D341Med (cell line): Measurements from ENCODE around the gene LAMB1.
"Not testable (repeated sequence)": the region's sequence is repeated elsewhere in the genome, so short reads cannot be mapped to it uniquely, and the experiment has no call there.

ENCODE experiments used
- DNase-seq: peaks from one replicate; pipeline ENCODE4 v3.0.0; 2012; ENCODE audit warnings: low spot score

Gene LAMB1

DNA sequence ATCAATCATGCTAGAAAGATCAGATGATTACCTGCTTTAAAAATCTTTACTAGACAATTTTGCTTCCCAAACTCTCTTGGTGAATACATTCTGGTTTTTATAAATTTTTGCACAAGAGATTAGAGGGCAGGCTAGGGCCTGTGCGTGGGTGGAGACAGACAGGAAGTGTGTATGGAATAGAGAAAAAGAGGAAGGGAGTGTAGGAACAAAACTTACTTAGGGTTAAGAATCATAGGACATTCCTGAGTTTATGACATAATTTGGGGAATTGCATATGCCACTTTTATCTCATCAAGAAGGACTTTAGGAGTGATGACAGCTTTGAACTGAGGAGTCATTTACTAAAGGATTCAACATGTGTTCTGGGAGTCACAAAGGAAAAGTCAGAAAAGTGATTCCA lies 31.3 kb downstream of the LAMB1 start:
- no peak for DNase-seq

DNA sequence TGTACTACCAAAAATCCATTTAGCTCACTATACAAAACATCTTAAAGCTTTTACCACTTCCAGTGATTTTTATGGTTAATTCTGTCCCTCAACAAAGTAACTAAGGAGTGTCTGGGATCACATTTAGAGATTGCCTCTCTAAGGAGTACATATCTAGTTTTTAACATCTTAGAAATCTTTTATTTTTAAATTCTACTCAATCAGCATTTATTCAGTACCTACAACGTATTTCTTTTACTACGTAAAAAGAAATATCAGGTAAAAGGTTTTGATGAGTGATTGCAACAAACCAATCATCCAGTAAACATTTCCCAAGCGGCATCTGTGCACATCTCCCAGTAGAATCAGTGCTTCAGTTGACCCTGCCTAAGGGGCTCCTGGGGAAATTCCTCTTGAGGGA lies 31.9 kb downstream of the LAMB1 start:
- no peak for DNase-seq

GRCh38 chr7:107969856-107970255 lies 33.1 kb downstream of the LAMB1 start:
- no peak for DNase-seq

- no peak for DNase-seq
These were observed 34.5 kb downstream of the LAMB1 start for GRCh38 chr7:107968449-107968848.

DNA sequence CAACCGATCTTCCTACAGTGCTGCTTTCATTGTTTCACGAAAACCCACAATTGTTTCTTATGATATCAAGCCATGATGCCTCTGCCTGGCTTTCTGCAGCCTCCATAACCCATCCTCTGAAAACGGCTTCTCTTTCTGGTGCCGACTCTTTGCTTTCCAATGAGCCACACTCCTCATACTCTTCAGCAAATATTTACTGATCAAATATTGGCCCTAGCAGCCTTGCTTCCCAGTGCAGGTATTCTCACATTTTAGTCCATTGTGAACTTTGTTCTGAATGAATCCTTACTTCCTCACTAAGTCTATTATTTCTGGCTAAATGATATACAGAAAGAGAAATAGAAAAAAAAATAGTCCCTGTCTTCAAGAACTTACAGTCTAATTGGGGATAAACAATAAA lies 35.5 kb downstream of the LAMB1 start:
- no peak for DNase-seq

DNA sequence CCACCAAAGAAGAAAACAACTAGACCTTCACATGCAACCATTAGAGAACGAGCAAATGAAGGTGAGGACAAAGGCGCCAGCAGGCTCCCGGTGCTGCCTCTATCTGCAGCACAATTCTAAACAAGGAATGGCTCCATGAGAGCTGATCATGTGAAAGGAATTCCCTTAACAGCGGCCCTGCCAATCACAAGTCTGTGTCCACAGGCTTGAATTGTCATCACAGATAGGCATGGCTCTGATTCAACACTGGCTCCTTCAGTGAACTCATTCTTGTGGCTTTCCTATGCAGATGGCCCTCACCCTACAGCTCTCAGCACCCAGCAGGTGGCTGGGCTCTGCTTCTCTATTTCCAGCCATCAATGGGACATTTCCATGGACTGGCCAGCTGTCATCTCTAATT lies 36.2 kb downstream of the LAMB1 start:
- no peak for DNase-seq

DNA sequence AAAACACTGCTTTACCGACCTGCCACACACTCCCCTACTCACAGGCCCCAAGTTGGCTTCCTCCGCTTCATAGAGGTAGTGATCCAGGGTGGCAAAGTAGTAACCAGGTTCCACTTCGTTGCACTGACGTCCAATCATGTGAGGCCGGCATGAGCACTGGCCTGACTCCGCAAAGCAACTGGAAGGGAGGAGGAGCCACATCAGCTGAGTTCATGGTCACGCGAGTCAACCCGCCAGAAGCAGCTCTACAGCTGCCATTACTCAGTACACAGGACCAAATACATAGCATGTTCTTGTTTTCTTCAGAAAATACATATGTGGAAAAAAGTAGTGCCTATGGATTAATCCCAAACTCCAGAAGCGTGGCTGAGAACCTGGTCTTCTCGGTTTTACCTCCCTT lies 38.5 kb downstream of the LAMB1 start:
- no peak for DNase-seq

GRCh38 chr7:107962817-107963216 lies 40.1 kb downstream of the LAMB1 start:
- no peak for DNase-seq

- no peak for DNase-seq
These were observed 41.6 kb downstream of the LAMB1 start for GRCh38 chr7:107961405-107961804.

GRCh38 chr7:107960272-107960671 lies 42.7 kb downstream of the LAMB1 start:
- DNase-seq = no peak

DNA sequence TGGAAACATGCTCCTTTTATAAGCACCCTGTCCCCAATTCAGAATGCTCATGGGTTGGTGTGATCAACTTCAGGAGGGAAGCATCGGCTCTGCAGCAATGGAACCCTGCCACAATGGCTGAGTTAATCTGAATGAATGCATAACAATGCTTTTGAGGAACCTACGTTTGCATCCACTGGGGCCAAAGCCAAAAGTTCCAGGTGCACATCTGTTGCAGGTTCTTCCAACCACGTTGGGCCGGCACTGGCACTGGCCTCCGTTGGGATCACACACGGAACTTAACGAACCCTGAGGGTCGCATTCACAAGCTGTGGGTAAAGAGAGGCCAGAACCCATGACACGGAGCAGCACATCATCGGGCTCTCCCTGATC lies 43.4 kb downstream of the LAMB1 start:
- no peak for DNase-seq

GRCh38 chr7:107958764-107959526 lies 44.0 kb downstream of the LAMB1 start:
- no peak for DNase-seq

GRCh38 chr7:107957436-107957835 lies 45.5 kb downstream of the LAMB1 start:
- DNase-seq = no peak

DNA sequence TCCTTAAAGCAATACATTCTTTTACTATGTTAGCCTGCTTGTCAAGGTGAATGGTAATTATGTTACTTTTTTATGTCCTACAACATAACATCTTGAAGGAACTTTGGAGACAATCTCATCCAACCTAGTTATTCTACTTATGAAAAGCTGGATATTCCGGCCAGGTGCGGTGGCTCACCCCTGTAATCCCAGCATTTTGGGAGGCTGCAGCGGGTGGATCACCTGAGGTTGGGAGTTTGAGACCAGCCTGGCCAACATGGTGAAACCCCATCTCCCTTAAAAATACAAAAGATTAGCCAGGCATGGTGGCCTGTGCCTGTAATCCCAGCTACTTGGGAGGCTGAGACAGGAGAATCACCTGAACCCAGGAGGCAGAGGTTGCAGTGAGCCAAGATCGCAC lies 46.0 kb downstream of the LAMB1 start:
- DNase-seq = not testable (repeated sequence)

- DNase-seq = no peak
These were observed 47.6 kb downstream of the LAMB1 start for GRCh38 chr7:107955394-107955793.

- no peak for DNase-seq
These were observed 49.0 kb downstream of the LAMB1 start for GRCh38 chr7:107953924-107954303.

DNA sequence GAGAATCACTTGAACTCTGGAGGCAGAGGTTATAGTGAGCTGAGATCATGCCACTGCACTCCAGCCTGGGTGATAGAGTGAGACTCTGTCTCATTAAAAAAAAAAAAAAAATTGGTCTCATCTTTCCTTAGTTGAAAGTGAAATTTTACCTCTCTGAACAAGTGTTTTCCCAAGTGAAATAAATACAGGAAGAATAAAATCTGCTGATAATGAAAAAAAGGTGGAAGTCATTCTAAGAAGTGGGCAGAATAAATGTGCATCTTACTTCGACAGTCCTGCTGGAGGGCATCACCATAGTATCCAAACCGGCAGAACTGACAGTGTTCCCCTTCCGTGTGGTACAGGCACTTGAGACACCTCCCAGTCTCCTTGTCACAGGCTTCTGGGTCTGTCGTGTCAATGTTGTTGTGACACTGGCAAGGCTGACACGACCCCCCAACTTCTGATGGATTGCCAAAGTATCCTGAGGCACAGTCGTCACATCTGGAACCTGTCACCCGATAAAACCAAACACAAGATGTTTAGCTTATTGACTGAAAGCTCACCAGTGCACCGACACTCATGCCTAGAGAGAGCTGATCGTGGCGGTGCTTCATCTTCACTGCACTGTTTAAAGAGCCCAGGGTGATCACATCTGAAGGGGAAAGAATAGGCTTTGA lies 49.6 kb downstream of the LAMB1 start:
- DNase-seq = no peak

GRCh38 chr7:107951896-107952295 lies 51.1 kb downstream of the LAMB1 start:
- DNase-seq = no peak

GRCh38 chr7:107951172-107951787 lies 51.7 kb downstream of the LAMB1 start:
- DNase-seq = no peak

DNA sequence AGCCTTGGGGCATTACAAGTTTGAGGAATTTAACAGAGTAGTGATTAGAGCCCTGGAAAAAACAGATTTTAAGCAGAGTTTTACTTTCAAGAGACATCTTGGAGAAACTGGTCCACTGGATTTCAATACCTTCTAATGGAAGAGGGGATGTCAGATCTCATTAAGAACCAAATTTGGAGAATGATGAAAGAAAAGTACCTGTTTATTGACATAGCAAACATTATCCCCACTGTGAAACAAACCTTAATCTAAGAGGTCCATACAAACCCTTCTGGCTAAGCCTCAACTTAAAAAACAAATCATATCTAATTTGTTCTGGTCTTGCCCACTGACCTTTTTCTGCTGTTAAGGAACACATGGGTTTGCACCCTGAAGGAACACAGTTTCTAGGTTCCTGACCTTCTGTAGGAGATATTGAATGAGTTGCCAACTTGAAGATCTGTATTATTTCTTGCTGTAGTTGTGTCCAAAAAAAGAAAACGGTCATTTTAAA lies 53.5 kb downstream of the LAMB1 start:
- no peak for DNase-seq

DNA sequence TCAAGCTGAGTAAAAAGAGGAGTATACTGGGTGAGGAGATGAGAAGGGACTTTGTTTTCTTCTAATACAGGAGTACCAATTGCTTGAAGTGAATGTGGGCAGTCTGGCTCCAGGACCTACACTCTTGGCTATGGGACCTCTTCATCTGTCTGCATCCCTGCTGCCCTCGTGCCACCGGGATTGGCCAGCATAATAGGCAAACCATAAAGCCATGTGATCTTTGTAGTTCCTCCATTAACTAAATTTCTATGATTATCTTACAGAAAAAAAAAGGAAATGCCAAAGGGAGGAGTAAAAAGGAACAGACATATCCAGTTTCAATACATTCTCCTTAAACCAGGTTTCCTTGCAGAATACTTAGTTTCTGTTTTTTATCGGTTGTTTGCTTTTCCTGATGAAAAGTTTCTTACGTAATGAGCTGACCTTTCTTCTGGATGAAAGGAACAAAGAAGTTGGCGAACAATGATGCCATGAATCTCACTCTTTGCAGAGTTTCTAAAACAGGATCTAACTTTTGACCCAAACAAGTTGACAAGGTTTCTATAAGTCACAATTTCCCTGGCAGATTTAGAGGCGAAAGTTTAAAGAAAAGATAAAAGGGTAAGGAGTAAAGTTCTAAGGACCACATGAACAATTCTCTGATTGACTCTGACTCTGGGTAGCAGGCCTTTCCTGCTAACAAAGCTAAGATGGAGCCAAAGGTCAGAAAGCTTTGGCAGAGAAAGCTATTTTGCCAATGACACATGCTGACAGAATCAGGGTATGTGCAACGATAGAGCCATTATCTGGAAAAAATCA lies 54.1 kb downstream of the LAMB1 start:
- no peak for DNase-seq

DNA sequence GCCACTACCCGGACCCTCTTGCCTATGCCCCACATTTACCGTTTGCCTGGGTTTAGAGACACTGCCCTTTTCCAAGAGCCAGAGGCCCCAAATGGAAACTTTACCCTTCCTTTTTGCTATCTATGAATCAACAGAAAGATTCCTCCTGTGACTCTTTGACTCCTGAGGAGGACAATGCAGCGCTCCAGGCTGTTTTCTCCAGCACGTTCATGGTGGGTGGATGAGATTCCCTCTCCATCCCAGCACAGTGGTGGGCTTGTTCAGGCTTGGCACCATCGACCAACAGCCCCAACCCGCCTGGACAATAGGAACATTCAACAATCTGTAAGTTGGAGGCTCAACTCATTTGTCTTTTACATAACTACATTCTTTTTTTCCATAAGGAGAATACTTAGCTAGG lies 56.1 kb downstream of the LAMB1 start:
- DNase-seq = no peak

- DNase-seq = no peak
These were observed 56.5 kb downstream of the LAMB1 start for GRCh38 chr7:107946451-107946850.
